COR-L47 (cell line): ENCODE measurements around the gene ENPP4.
"Not testable (repeated sequence)": the region's sequence is repeated elsewhere in the genome, so short reads cannot be mapped to it uniquely, and the experiment has no call there.

ENCODE experiments used
- DNase-seq: peaks from one replicate; lab custom pipeline; 2025; lab: John Stamatoyannopoulos, UW

ENPP4 gene, protein sequence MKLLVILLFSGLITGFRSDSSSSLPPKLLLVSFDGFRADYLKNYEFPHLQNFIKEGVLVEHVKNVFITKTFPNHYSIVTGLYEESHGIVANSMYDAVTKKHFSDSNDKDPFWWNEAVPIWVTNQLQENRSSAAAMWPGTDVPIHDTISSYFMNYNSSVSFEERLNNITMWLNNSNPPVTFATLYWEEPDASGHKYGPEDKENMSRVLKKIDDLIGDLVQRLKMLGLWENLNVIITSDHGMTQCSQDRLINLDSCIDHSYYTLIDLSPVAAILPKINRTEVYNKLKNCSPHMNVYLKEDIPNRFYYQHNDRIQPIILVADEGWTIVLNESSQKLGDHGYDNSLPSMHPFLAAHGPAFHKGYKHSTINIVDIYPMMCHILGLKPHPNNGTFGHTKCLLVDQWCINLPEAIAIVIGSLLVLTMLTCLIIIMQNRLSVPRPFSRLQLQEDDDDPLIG

DNA sequence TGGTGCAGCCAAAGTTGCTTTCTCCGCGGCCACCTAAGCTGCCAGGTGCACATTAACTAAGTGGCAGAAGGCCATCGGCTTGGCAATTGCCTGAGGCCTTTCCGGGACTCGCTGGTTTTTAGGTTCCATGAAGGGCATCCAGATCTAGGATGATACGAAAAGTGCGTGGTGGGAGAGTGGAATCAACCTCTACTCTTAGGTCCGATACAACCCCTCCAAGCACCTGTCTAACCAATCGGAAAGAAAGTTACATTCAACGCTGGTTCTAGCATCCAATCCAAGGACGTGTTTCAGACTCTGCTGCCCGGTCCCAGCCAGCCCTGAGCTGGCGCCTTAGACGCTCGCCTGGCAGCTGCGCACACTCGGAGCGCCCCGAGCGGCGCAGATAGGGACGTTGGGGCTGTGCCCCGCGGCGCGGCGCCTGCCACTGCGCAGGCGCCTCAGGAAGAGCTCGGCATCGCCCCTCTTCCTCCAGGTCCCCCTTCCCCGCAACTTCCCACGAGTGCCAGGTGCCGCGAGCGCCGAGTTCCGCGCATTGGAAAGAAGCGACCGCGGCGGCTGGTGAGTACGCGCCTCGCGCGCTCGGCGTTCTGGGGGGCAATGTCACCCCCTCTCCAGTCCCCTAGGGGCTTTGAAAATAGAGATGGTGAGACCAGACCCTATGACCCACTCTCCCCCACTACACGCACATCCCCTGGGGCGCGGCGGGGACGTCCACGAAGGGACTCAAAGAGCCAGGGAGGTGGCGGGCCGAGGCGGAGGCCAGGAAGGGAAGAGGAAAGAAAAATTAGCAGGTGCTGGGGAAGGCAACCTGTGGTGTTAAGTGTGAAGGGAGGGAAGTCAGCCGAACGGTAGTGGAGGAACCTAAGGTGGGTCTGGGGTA is at the start of gene ENPP4:
Gene ENPP4 (plus strand): TSS at position 361 of the 883 bp plus-strand sequence. CDS start 9,595 bp downstream, outside the sequence.
- DNase-seq = peak; percentile 89

- no peak for DNase-seq
These were observed 49.7 kb upstream of the ENPP4 start for GRCh38 chr6:46080111-46080510.

DNA sequence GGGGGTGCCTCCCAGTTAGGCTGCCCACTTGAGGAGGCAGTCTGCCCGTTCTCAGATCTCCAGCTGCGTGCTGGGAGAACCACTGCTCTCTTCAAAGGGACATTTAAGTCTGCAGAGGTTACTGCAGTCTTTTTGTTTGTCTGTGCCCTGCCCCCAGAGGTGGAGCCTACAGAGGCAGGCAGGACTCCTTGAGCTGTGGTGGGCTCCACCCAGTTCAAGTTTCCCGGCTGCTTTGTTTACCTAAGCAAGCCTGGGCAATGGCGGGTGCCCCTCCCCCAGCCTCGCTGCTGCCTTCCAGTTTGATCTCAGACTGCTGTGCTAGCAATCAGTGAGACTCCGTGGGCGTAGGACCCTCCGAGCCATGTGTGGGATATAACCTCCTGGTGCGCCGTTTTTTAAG is 44.1 kb upstream of the ENPP4 start:
- not testable (repeated sequence) for DNase-seq

DNA sequence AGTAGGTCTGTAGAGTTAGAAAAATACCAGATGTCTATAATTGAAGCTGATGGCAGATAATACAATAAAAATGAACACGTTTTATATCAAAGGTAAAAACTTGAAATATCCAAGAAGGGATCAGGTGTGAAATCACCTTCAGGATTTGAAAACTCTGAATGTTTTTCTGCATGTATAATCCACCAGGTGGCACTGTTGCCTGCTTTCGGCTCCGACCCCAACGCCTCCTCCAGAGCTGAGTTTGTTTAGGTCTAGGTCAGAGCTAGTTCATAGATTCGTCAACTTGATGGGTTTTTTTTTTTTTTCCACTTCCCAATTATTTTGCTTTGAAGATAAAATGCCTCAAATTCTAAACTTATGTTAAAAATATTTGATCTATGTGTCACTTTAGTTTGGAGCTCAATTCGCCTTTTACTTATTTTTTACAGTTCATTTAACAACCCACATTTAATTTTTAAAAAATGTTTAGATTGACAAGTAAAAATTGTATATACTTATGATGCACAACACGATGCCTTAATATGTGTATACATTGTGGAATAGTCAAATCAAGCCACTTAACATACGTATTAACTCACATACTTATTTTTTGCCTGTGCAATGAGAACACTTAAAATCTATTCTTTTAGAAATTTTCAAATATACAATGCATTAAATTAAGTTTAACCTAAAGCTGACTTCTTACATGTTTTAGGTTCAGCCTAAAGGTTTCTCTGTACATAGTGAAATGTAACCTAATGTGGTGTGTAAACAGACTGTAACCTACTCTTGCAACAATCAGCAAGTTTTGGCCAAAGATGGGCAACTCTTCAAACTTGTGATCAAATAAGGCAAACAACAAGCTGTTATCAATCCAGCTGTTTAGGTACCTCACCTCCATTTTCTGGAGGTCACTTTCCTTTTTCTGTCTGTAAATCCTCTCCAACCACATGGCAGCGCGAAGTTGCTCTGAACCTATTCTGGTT is 39.4 kb upstream of the ENPP4 start:
- DNase-seq = peak; percentile 45

- DNase-seq = no peak
These were observed 38.7 kb upstream of the ENPP4 start for GRCh38 chr6:46091080-46091478.

GRCh38 chr6:46095251-46095650 is 34.5 kb upstream of the ENPP4 start:
- DNase-seq = no peak

GRCh38 chr6:46097366-46097765 is 32.4 kb upstream of the ENPP4 start:
- no peak for DNase-seq

DNA sequence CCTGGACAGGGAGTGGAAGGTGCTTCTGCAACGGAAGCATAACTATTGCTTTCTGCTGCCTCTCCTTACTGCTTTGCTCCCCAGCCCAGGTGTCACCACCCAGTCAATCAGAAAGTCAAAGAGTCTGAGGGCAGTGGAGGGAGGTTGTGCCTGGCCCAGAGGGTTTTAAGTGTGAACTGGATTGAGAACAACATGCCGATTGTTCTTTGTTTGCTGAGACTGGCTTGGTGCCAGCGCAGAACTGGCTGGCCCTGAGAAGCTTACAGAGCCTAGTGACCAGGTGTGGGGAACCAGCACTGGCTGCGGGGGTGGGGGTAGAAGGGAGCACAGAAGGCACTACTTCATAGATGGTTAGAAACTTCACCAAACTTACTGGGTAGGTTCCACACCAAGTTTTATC is 31.1 kb upstream of the ENPP4 start:
- peak; percentile 58 for DNase-seq

- DNase-seq = no peak
These were observed 29.8 kb upstream of the ENPP4 start for GRCh38 chr6:46099952-46100351.

DNA sequence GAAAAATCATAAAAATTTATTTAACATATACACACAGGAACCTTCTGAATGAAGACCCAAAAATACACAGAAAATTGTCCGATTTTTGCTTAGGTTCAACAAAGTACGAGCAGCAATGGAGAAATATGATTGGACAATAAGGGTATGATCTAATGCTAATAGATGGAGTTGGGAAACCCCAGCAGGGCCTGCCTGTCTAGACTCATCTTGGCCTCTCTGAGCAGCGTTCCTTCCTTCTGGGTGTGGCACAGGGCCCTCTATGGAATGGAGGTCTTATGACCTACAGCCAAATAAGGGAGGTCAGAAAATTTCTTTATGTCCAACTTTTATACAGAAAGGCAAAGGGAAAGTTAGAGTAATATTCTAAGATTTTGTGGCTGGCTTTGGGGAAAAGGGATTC is 27.7 kb upstream of the ENPP4 start:
- no peak for DNase-seq

- DNase-seq = no peak
These were observed 26.2 kb upstream of the ENPP4 start for GRCh38 chr6:46103441-46104115.

DNA sequence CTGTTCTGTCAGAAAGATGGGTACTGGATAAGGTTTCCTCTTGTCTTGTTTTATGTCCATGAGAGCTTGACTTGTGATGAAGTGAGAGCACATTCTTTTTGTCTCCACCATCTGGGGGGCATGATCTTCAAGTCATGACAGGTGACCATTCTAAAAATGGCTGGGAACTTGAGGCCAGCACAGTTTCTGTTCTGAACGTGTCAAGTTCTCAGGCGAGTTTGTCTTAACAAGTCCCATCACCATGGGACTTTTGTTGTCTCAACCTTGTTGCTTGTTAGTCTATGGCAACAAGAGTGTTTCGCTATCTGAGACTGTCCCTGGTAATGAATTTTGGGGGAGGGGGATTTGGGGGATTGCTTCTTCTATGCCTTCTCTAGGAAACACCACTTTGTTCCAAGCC is 25.6 kb upstream of the ENPP4 start:
- DNase-seq = no peak

- DNase-seq = no peak
These were observed 24.2 kb upstream of the ENPP4 start for GRCh38 chr6:46105568-46105967.

DNA sequence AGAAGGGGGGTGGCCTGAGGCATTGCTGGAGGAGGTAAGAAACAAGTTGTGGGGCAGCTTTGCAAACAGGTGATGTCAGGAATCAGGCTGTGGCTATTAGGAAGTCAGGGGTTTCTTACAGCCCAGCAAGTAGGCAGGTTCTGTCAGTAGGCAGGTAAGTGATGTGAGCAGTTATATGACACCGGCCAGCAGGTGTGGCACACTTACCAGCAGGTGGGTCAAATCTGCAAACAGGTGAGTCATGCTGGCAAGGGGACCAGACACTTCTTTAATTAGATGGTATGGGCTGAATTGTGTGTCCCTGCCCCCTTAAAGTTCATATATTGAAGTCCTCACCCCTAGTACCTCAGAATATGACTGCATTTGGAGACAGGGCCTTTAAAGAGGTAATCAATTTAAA is 16.4 kb upstream of the ENPP4 start:
- DNase-seq = peak; percentile 78

DNA sequence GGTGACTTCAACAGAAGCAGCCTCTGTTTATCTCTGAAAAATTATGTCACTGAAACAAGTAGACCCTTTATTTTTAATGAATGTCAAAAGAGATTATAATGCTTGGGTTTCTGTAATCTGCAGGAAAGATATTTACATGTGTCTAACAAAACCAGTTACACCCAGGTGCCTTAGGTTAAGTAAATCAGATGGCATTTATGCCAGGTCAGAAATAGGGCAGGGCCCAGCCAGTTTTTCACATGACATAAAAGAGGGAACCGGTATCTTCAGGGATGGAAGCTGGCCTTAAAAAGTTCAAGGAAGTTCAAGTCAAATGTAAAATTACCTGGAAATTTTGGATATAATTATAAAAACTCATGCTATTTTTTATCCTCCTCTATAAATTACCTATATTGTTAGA is 14.2 kb upstream of the ENPP4 start:
- DNase-seq = no peak

- DNase-seq = no peak
These were observed 13.5 kb upstream of the ENPP4 start for GRCh38 chr6:46116289-46116688.

GRCh38 chr6:46118157-46118556 is 11.6 kb upstream of the ENPP4 start:
- no peak for DNase-seq

DNA sequence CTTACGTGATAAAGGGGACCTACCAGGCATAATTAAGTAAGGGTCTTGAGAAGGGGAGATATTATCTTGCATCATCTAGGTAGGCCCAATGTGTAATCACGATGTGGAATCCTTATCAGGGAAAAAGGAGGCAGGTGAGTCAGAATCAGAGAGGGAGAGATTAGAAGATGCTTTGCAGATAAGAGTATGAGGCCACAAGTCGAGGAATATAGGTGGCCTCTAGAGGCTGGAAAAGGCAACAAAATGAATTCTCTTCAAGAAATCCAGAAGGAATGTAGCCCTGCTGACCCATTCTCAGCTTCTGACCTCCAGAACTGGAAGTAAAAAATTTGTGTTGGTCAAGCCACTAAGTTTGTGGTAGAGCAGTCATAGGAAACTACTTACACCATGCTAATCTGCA is 11.0 kb upstream of the ENPP4 start:
- no peak for DNase-seq

DNA sequence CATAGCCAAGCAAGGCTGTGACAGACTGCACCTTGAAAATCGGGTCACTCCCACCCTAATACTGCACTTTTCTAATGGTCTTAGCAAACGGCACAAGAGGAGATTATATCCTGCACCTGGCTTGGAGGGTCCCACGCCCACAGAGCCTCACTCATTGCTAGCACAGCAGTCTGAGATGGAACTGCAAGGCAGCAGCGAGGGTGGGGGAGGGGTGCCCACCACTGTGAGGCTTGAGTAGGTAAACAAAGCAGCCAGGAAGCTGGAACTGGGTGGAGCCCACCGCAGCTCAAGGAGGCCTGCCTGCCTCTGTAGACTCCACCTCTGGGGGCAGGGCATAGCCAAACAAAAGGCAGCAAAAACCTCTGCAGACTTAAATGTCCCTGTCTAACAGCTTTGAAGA is 10.1 kb upstream of the ENPP4 start:
- DNase-seq = not testable (repeated sequence)

DNA sequence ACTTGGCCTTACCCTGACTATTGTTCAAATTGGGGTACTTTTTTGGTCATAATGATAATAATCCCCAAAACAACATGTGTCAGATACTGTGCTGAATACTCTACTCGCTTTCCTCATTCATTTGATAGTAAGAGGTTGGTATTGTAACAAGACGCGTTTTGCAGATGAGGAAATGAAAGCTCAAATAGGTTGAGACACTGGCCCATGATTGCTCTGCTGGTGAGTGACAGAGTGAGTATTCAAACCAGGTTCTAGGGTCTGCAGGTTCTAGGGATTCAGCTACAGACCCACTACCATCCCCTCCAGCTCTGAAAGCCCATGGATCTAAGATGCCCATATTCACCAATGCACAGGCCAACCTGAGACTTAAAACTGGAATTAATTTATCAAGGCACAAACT is 1.3 kb upstream of the ENPP4 start:
- DNase-seq = no peak

GRCh38 chr6:46129291-46129628 is 529 bp upstream of the ENPP4 start:
- no peak for DNase-seq
